Neural progenitor cell (in vitro differentiated cells): ENCODE data around the gene SDK2. TPM values are rescaled to one million over a fixed set of nuclear protein-coding genes. Genes with fewer than 3 reads are reported as not detected.

Experiments
- DNase-seq: peaks from one replicate; pipeline ENCODE4 v3.0.0-alpha.2; 2016; ENCODE audit warnings: low spot score
- H2AFZ ChIP-seq: fragments of 200-600 bp; sonication (generic); replicated peaks from 2 replicates; pipeline ENCODE4 v1.6.1; 2016; ENCODE audit warnings: antibody characterized with exemption
- H3F3A ChIP-seq: fragments of 200-600 bp; sonication (generic); 2 replicates; pipeline ENCODE4 v1.6.1; 2016; ENCODE audit warnings: antibody characterized with exemption, low read depth
- H3K27ac ChIP-seq: fragments of 200-600 bp; sonication (generic); 2 replicates; pipeline ENCODE4 v1.5.1; 2016; ENCODE audit warnings: mild to moderate bottlenecking
- H3K27me3 ChIP-seq: fragments of 200-600 bp; sonication (generic); 2 replicates; pipeline ENCODE4 v1.6.1; 2016; ENCODE audit warnings: mild to moderate bottlenecking, moderate library complexity
- H3K36me3 ChIP-seq: fragments of 200-600 bp; sonication (generic); 2 replicates; pipeline ENCODE4 v1.5.1; 2016
- H3K4me1 ChIP-seq: fragments of 200-600 bp; sonication (generic); 2 replicates; pipeline ENCODE4 v1.6.1; 2016; ENCODE audit warnings: mixed run types
- H3K4me2 ChIP-seq: fragments of 200-600 bp; sonication (generic); 2 replicates; pipeline ENCODE4 v1.6.1; 2016
- H3K4me3 ChIP-seq: fragments of 200-600 bp; sonication (generic); 2 replicates; pipeline ENCODE4 v1.5.1; 2016
- H3K79me2 ChIP-seq: fragments of 200-600 bp; sonication (generic); 2 replicates; pipeline ENCODE4 v1.6.1; 2016; ENCODE audit warnings: low read depth
- H3K9ac ChIP-seq: fragments of 200-600 bp; sonication (generic); 2 replicates; pipeline ENCODE4 v1.6.1; 2016
- H3K9me3 ChIP-seq: fragments of 200-600 bp; sonication (generic); 2 replicates; pipeline ENCODE4 v1.5.1; 2016; ENCODE audit warnings: low read depth
- H4K20me1 ChIP-seq: fragments of 200-600 bp; sonication (generic); 2 replicates; pipeline ENCODE4 v1.6.1; 2016; ENCODE audit warnings: low read depth
- H3K27ac Mint-ChIP-seq: 3 replicates; pipeline ENCODE4 v1.8.0; 2021; ENCODE audit warnings: mixed read lengths
- H3K27me3 Mint-ChIP-seq: 2 replicates; pipeline ENCODE4 v1.8.0; 2022; ENCODE audit warnings: low read depth, mild to moderate bottlenecking, inconsistent platforms, moderate library complexity, mixed read lengths; ENCODE audit not compliant: insufficient read depth
- H3K36me3 Mint-ChIP-seq: 3 replicates; pipeline ENCODE4 v1.8.0; 2021; ENCODE audit warnings: mixed read lengths
- H3K4me1 Mint-ChIP-seq: 3 replicates; pipeline ENCODE4 v1.8.0; 2021; ENCODE audit warnings: mixed read lengths
- H3K4me3 Mint-ChIP-seq: 3 replicates; pipeline ENCODE4 v1.8.0; 2021; ENCODE audit warnings: mild to moderate bottlenecking, moderate library complexity, mixed read lengths
- H3K9me3 Mint-ChIP-seq: 3 replicates; pipeline ENCODE4 v1.8.0; 2020; ENCODE audit warnings: mixed read lengths
- EZH2 ChIP-seq: fragments of 200-600 bp; sonication (generic); IDR thresholded peaks from 2 replicates; pipeline ENCODE4 v1.6.1; 2017; ENCODE audit warnings: antibody characterized with exemption, mild to moderate bottlenecking, moderate library complexity
- EZH2phosphoT487 ChIP-seq: fragments of 200-600 bp; sonication (generic); IDR thresholded peaks from 2 replicates; pipeline ENCODE4 v1.6.1; 2017; ENCODE audit warnings: antibody characterized with exemption
- total RNA-seq: library from RNA; depleted of rRNA; stranded (reverse); fragments of >200 nt; gene quantifications from 2 replicates; pipeline ENCODE4 v1.2.3, GENCODE V29; 2015; ENCODE audit warnings: low replicate concordance
- TF ChIP-seq, protein P1 (sequence below): fragments of 200-600 bp; sonication (generic); IDR thresholded peaks from 2 replicates; pipeline ENCODE4 v1.5.1; 2017; ENCODE audit warnings: antibody characterized with exemption, mild to moderate bottlenecking

SDK2 gene
- total RNA-seq, 1 donor from 2014 or later: 15.3 TPM

DNA sequence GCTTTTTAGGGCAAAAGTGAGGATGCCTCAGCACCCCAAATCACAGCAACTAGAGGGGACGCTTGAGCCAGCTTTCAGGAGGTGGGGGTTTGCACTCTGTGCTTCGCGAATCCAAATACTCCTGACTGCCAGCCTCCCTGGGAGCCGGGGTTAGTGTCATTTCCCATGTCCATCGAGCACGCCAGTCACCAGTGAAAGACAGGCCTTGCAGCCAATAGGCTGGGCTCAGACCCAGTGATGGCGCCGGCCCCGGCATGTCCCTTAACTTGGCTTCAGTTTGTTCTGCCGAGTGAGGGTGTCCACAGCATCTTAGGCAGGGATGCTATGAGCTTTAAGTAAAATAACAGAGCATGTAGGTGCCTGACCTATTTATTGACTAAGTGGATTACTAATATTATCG is 281.5 kb downstream of the SDK2 start:
- Histone ChIP-seq H3K36me3 (no peaks in the 10 kb centered on the region), H3K4me3 (no peak overlapping the region), H4K20me1 (peaks cover 52% of the 10 kb centered on the region), H3K9me3 (no peaks in the 10 kb centered on the region), H3K27me3 (no peaks in the 10 kb centered on the region), H3K79me2 (no peaks in the 10 kb centered on the region), H3K4me1 (peaks cover 57% of the 10 kb centered on the region), H3K4me2 (no peak overlapping the region), H3F3A (peaks cover 68% of the 10 kb centered on the region), H2AFZ (no peak overlapping the region), H3K27ac (no peak overlapping the region), H3K9ac (no peak overlapping the region)
- H3K9me3 Mint-ChIP-seq: no peaks in the 10 kb centered on the region
- no peak overlapping the region for H3K4me3 Mint-ChIP-seq
- no peak overlapping the region for H3K27ac Mint-ChIP-seq
- peak; percentile 37 for DNase-seq
- TF ChIP-seq EZH2phosphoT487 (no peak), EZH2 (no peak)
- TF ChIP-seq, protein P1, sequence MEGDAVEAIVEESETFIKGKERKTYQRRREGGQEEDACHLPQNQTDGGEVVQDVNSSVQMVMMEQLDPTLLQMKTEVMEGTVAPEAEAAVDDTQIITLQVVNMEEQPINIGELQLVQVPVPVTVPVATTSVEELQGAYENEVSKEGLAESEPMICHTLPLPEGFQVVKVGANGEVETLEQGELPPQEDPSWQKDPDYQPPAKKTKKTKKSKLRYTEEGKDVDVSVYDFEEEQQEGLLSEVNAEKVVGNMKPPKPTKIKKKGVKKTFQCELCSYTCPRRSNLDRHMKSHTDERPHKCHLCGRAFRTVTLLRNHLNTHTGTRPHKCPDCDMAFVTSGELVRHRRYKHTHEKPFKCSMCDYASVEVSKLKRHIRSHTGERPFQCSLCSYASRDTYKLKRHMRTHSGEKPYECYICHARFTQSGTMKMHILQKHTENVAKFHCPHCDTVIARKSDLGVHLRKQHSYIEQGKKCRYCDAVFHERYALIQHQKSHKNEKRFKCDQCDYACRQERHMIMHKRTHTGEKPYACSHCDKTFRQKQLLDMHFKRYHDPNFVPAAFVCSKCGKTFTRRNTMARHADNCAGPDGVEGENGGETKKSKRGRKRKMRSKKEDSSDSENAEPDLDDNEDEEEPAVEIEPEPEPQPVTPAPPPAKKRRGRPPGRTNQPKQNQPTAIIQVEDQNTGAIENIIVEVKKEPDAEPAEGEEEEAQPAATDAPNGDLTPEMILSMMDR: no peak
- peaks cover 25% of the 10 kb centered on the region for H3K36me3 Mint-ChIP-seq
- H3K4me1 Mint-ChIP-seq: peaks cover 58% of the 10 kb centered on the region
- H3K27me3 Mint-ChIP-seq: peaks cover 8% of the 10 kb centered on the region

DNA sequence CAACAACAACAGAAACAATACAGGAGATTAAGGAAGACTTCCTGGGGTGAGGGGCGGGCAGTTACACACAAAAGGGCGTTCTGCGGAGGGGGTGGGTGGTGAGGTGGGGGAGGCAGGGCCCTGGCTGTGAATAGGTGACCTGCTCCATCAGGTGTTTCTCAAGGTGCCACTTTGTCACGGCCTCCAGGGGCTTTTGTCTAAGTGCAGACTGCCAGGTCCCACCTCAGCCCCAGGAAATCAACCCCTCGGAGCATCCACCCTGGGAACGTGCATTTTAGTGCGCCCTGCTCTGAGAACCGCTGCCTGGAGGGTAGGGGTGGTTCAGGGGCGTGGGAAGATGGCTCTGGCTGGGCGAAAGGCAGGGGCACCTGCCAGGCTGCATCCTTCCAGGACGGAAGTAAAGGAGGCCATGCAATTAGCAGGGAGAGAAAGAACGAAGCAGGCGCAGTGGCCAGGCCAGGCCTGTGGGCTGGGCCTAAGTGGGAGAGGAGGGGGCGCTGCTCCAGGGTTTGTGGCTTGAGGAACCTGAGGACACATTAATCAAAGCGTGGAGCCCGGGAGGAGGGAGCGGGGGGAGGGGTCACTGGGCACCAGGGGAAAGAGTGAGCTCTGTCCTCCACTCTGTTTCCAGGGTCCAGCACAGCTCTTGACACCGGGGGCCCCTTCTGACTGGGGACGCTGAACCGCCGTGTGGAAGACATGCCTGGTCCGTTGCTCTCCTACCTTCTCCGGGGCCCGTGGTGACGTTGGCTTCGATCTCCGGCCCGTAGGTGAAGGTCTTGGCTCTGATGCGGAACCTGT is 283.1 kb downstream of the SDK2 start:
- Histone ChIP-seq H3F3A (peaks cover 63% of the 10 kb centered on the region), H3K4me3 (peak overlapping the region; percentile 22), H3K4me2 (peak overlapping the region; percentile 81), H3K79me2 (no peaks in the 10 kb centered on the region), H3K9ac (no peak overlapping the region), H3K4me1 (peaks cover 52% of the 10 kb centered on the region), H4K20me1 (peaks cover 47% of the 10 kb centered on the region), H3K36me3 (no peaks in the 10 kb centered on the region), H3K27ac (peak overlapping the region; percentile 90), H3K9me3 (no peaks in the 10 kb centered on the region), H2AFZ (no peak overlapping the region), H3K27me3 (no peaks in the 10 kb centered on the region)
- H3K4me1 Mint-ChIP-seq: peaks cover 48% of the 10 kb centered on the region
- TF ChIP-seq, protein P1: peak; percentile 9
- TF ChIP-seq EZH2 (no peak), EZH2phosphoT487 (no peak)
- H3K27me3 Mint-ChIP-seq: peaks cover 9% of the 10 kb centered on the region
- H3K9me3 Mint-ChIP-seq: no peaks in the 10 kb centered on the region
- peak overlapping the region; percentile 25 for H3K4me3 Mint-ChIP-seq
- no peak overlapping the region for H3K27ac Mint-ChIP-seq
- H3K36me3 Mint-ChIP-seq: peaks cover 26% of the 10 kb centered on the region
- peak; percentile 88 for DNase-seq

DNA sequence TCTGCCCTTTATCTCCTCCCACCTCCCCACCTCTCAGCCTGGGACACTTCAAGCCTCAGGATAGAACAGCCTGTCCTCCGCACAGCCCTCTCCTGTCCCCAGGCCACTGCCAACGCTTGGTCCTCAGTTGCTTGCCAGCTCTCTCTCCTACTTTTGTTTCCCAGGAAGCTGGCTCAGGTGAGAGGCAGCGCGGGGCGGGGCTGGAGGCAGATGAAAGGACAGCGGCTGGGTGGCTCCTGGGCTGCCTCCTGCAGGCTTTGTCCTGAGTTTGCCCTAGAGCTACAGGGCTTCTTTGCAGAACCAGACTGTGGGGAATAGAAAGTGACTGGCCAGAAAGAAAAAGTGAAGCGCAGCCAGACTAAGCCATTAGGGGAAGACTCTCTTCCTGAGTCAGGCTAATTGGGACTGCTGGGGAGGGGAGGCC is 284.2 kb downstream of the SDK2 start:
- H3F3A ChIP-seq: peaks cover 52% of the 10 kb centered on the region
- no peak overlapping the region for H3K9ac ChIP-seq
- Mint-ChIP-seq H3K9me3 (no peaks in the 10 kb centered on the region), H3K4me3 (no peak overlapping the region), H3K27ac (no peak overlapping the region), H3K4me1 (peaks cover 37% of the 10 kb centered on the region), H3K36me3 (peaks cover 28% of the 10 kb centered on the region), H3K27me3 (peaks cover 7% of the 10 kb centered on the region)
- no peak for TF ChIP-seq EZH2
- TF ChIP-seq, protein P1: peak; percentile 7
- H3K27me3 ChIP-seq: no peaks in the 10 kb centered on the region
- peaks cover 45% of the 10 kb centered on the region for H3K4me1 ChIP-seq
- no peak overlapping the region for H2AFZ ChIP-seq
- no peaks in the 10 kb centered on the region for H3K9me3 ChIP-seq
- H4K20me1 ChIP-seq: peaks cover 36% of the 10 kb centered on the region
- no peak overlapping the region for H3K4me3 ChIP-seq
- H3K79me2 ChIP-seq: no peaks in the 10 kb centered on the region
- no peaks in the 10 kb centered on the region for H3K36me3 ChIP-seq
- H3K27ac ChIP-seq: no peak overlapping the region
- peak overlapping the region; percentile 81 for H3K4me2 ChIP-seq
- peak; percentile 65 for DNase-seq
